ENCODE data around the gene LCNL1.
"Not testable (repeated sequence)": the region's sequence is repeated elsewhere in the genome, so short reads cannot be mapped to it uniquely, and the experiment has no call there.

LCNL1 gene

GRCh38 chr9:137028263-137029057 lies 45.7 kb downstream of the LCNL1 start:
- peak; percentile 25 for DNase-seq

GRCh38 chr9:137029058-137029936 lies 46.5 kb downstream of the LCNL1 start:
- DNase-seq, result no peak

- no peak for DNase-seq
These were observed 47.2 kb downstream of the LCNL1 start for GRCh38 chr9:137030006-137030405.

GRCh38 chr9:137030538-137031527 lies 48.0 kb downstream of the LCNL1 start:
- no peak for DNase-seq

GRCh38 chr9:137031904-137032640 lies 49.3 kb downstream of the LCNL1 start, which contains the start of gene FUT7:
FUT7 (minus strand) TSS chr9:137032088; CDS start chr9:137031991, 97 bp downstream.
- DNase-seq, result no peak

GRCh38 chr9:137032858-137033257 lies 50.1 kb downstream of the LCNL1 start:
- DNase-seq, result no peak

- DNase-seq, result not testable (repeated sequence)
These were observed 50.7 kb downstream of the LCNL1 start for GRCh38 chr9:137033481-137033880.

GRCh38 chr9:137034039-137034708 lies 51.4 kb downstream of the LCNL1 start:
- DNase-seq, result no peak

- DNase-seq, result peak; percentile 57
These were observed 52.1 kb downstream of the LCNL1 start for GRCh38 chr9:137034709-137035506.

All from NCI-H226 (cell line).